HEK293 (cell line): ENCODE measurements around the gene FCER2.

Experiments
- CTCF ChIA-PET: fragments of 350-600 bp; formaldehyde crosslinking; extraction: SDS; loops from one replicate; lab custom pipeline; 2021; ENCODE audit warnings: antibody characterized with exemption; lab: Yijun Ruan, JAX
- POLR2A ChIA-PET: fragments of 300-600 bp; formaldehyde crosslinking; extraction: SDS; loops from one replicate; lab custom pipeline; 2020; ENCODE audit warnings: antibody characterized with exemption, inconsistent platforms; lab: Yijun Ruan, JAX
- H3K27ac ChIP-seq: fragments of 200-500 bp; sonication (Bioruptor generic); 2 replicates; pipeline ENCODE4 v1.5.1; 2014; ENCODE audit warnings: low read depth, low read length, control low read depth, inconsistent platforms; ENCODE audit errors: extremely low read depth
- H3K36me3 ChIP-seq, 2 experiments: fragments of 200-500 bp in 1 of 2; sonication (Bioruptor generic) in 1 of 2; 1 replicate in 1 of 2; 2 replicates in 1 of 2; pipeline ENCODE4 v1.5.1; 2014 to 2017; ENCODE audit warnings: inconsistent platforms in 2 of 2, low read length in 2 of 2; ENCODE audit not compliant: control insufficient read depth in 2 of 2, insufficient read depth in 1 of 2
- H3K4me1 ChIP-seq: fragments of 200-500 bp; sonication (Bioruptor generic); 2 replicates; pipeline ENCODE4 v1.5.1; 2014; ENCODE audit warnings: mild to moderate bottlenecking, low read length, inconsistent platforms; ENCODE audit not compliant: control insufficient read depth, insufficient read depth
- H3K4me3 ChIP-seq: 2 replicates; pipeline ENCODE4 v1.5.1; 2011; ENCODE audit warnings: low read depth, mild to moderate bottlenecking, control low read depth, low read length, moderate library complexity
- H3K9me3 ChIP-seq: fragments of 200-500 bp; sonication (Bioruptor generic); 2 replicates; pipeline ENCODE4 v1.5.1; 2014; ENCODE audit warnings: low read depth, low read length, inconsistent platforms; ENCODE audit not compliant: control insufficient read depth, insufficient read depth
- MZF1 ChIP-seq: fragments of 450-650 bp; formaldehyde crosslinking; IDR thresholded peaks from 2 replicates; pipeline ENCODE4 v1.5.1; 2017; ENCODE audit warnings: missing biosample characterization, missing genetic modification characterization, borderline replicate concordance
- PRDM1 ChIP-seq: fragments of 450-650 bp; formaldehyde crosslinking; IDR thresholded peaks from 2 replicates; pipeline ENCODE4; 2016; ENCODE audit warnings: missing biosample characterization, missing genetic modification characterization
- TCF7L2 ChIP-seq: IDR thresholded peaks from 2 replicates; pipeline ENCODE4 v1.6.1; 2011; ENCODE audit warnings: low read depth, mild to moderate bottlenecking, inconsistent platforms, low read length, moderate library complexity, borderline replicate concordance
- ZBTB48 ChIP-seq: fragments of 450-650 bp; formaldehyde crosslinking; IDR thresholded peaks from 2 replicates; pipeline ENCODE4 v1.5.1; 2016; ENCODE audit warnings: missing biosample characterization, missing genetic modification characterization
- ZFP41 ChIP-seq: fragments of 450-650 bp; formaldehyde crosslinking; IDR thresholded peaks from 2 replicates; pipeline ENCODE4 v1.5.1; 2016; ENCODE audit warnings: missing biosample characterization, missing genetic modification characterization, borderline replicate concordance
- ZNF132 ChIP-seq: fragments of 450-650 bp; formaldehyde crosslinking; IDR thresholded peaks from 2 replicates; pipeline ENCODE4 v1.5.1; 2017; ENCODE audit warnings: missing biosample characterization, missing genetic modification characterization, borderline replicate concordance
- ZNF248 ChIP-seq: fragments of 450-650 bp; formaldehyde crosslinking; IDR thresholded peaks from 2 replicates; pipeline ENCODE4 v1.5.1; 2017; ENCODE audit warnings: missing biosample characterization, missing genetic modification characterization
- ZNF266 ChIP-seq: fragments of 450-650 bp; formaldehyde crosslinking; IDR thresholded peaks from 2 replicates; pipeline ENCODE4 v1.5.1; 2016; ENCODE audit warnings: missing biosample characterization, missing genetic modification characterization, low read depth
- ZNF311 ChIP-seq: fragments of 450-650 bp; formaldehyde crosslinking; IDR thresholded peaks from 2 replicates; pipeline ENCODE4 v1.5.1; 2017; ENCODE audit warnings: missing biosample characterization, missing genetic modification characterization, borderline replicate concordance
- ZNF324 ChIP-seq: fragments of 450-650 bp; formaldehyde crosslinking; IDR thresholded peaks from 2 replicates; pipeline ENCODE4 v1.5.1; 2016; ENCODE audit warnings: missing biosample characterization, missing genetic modification characterization
- ZNF391 ChIP-seq: fragments of 450-650 bp; formaldehyde crosslinking; IDR thresholded peaks from 2 replicates; pipeline ENCODE4 v1.5.1; 2016; ENCODE audit warnings: low read depth, missing biosample characterization, missing genetic modification characterization, borderline replicate concordance
- ZNF548 ChIP-seq: fragments of 450-650 bp; formaldehyde crosslinking; IDR thresholded peaks from 2 replicates; pipeline ENCODE4 v1.5.1; 2016; ENCODE audit warnings: missing biosample characterization, missing genetic modification characterization
- ZNF560 ChIP-seq: fragments of 450-650 bp; formaldehyde crosslinking; IDR thresholded peaks from 2 replicates; pipeline ENCODE4 v1.5.1; 2017; ENCODE audit warnings: missing biosample characterization, missing genetic modification characterization, borderline replicate concordance
- ZNF585B ChIP-seq: fragments of 450-650 bp; formaldehyde crosslinking; IDR thresholded peaks from 2 replicates; pipeline ENCODE4 v1.5.1; 2016; ENCODE audit warnings: missing biosample characterization, missing genetic modification characterization
- ZNF76 ChIP-seq: fragments of 450-650 bp; formaldehyde crosslinking; IDR thresholded peaks from 2 replicates; pipeline ENCODE4; 2016; ENCODE audit warnings: low read depth, missing biosample characterization, missing genetic modification characterization, borderline replicate concordance
- ZNF776 ChIP-seq: fragments of 450-650 bp; formaldehyde crosslinking; IDR thresholded peaks from 2 replicates; pipeline ENCODE4 v1.5.0; 2017; ENCODE audit warnings: missing biosample characterization, missing genetic modification characterization, borderline replicate concordance
- TF ChIP-seq, protein P1 (sequence below): fragments of 450-650 bp; formaldehyde crosslinking; IDR thresholded peaks from 2 replicates; pipeline ENCODE4 v1.5.1; 2016; ENCODE audit warnings: missing biosample characterization, missing genetic modification characterization
- TF ChIP-seq, protein P2 (sequence below): fragments of 450-650 bp; formaldehyde crosslinking; IDR thresholded peaks from 2 replicates; pipeline ENCODE4 v1.5.1; 2016; ENCODE audit warnings: missing biosample characterization, missing genetic modification characterization
- TF ChIP-seq, protein P3 (sequence below): fragments of 450-650 bp; formaldehyde crosslinking; IDR thresholded peaks from 2 replicates; pipeline ENCODE4 v1.5.1; 2017; ENCODE audit warnings: missing biosample characterization, missing genetic modification characterization
- TF ChIP-seq, protein P4 (sequence below): fragments of 450-650 bp; formaldehyde crosslinking; IDR thresholded peaks from 2 replicates; pipeline ENCODE4 v1.5.1; 2016; ENCODE audit warnings: missing biosample characterization, missing genetic modification characterization

The FCER2 gene

DNA sequence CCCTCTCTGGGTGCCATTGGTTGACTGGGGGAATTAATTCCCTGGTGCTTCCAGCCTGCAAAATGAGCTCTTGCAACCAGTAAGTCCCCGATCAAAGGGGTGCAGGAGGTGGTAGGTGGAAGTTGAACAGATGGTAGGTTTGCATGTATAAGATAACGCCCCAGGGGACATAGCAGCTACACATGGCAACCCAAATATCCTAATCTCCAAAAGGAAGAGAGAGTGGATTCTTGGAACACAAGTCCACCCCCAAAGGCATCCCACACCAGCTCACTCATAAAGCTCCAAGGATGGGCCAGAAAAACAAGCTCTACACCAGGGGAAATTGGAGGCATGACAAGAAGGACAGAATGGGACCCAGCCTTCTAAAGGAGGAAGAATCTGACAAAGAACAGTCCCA, 40.6 kb upstream of the FCER2 start:
- Histone ChIP-seq H3K27ac (no peak overlapping the region), H3K36me3 (no peaks in the 10 kb centered on the region), H3K4me1 (no peaks in the 10 kb centered on the region), H3K4me3 (no peak overlapping the region), H3K9me3 (no peaks in the 10 kb centered on the region)
- CTCF ChIA-PET: interaction anchor here (0.6 to 1.3 kb wide), 2 partner anchors 174 to 380 kb away, joined by 4 read pairs; no protein-coding TSS in a partner anchor
- POLR2A ChIA-PET: interaction anchor here (0.6 kb wide), 1 partner anchor 293 kb away, joined by 3 read pairs; no protein-coding TSS in a partner anchor
- TF ChIP-seq ZNF248 (no peak), MZF1 (tag by site-specific recombination) (no peak), ZNF266 (tag by site-specific recombination) (no peak), ZNF560 (no peak), ZNF391 (tag by site-specific recombination) (no peak), ZNF76 (tag by site-specific recombination) (no peak), ZBTB48 (tag by site-specific recombination) (no peak), PRDM1 (tag by site-specific recombination) (no peak), ZNF324 (tag by site-specific recombination) (no peak), ZNF311 (tag by site-specific recombination) (no peak), ZNF548 (tag by site-specific recombination) (no peak), ZNF132 (tag by site-specific recombination) (no peak), ZNF776 (no peak)
- TF ChIP-seq, protein P1, sequence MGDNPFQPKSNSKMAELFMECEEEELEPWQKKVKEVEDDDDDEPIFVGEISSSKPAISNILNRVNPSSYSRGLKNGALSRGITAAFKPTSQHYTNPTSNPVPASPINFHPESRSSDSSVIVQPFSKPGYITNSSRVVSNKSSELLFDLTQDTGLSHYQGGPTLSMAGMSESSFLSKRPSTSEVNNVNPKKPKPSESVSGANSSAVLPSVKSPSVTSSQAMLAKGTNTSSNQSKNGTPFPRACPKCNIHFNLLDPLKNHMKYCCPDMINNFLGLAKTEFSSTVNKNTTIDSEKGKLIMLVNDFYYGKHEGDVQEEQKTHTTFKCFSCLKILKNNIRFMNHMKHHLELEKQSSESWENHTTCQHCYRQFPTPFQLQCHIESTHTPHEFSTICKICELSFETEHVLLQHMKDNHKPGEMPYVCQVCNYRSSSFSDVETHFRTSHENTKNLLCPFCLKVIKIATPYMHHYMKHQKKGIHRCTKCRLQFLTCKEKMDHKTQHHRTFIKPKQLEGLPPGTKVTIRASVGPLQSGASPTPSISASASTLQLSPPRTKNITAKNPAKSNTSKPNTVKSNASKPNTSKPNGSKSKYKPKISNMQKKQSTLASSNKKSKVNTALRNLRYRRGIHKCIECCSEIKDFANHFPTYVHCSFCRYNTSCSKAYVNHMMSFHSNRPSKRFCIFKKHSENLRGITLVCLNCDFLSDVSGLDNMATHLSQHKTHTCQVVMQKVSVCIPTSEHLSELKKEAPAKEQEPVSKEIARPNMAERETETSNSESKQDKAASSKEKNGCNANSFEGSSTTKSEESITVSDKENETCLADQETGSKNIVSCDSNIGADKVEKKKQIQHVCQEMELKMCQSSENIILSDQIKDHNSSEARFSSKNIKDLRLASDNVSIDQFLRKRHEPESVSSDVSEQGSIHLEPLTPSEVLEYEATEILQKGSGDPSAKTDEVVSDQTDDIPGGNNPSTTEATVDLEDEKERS (tag by site-specific recombination): no peak
- TF ChIP-seq, protein P2, sequence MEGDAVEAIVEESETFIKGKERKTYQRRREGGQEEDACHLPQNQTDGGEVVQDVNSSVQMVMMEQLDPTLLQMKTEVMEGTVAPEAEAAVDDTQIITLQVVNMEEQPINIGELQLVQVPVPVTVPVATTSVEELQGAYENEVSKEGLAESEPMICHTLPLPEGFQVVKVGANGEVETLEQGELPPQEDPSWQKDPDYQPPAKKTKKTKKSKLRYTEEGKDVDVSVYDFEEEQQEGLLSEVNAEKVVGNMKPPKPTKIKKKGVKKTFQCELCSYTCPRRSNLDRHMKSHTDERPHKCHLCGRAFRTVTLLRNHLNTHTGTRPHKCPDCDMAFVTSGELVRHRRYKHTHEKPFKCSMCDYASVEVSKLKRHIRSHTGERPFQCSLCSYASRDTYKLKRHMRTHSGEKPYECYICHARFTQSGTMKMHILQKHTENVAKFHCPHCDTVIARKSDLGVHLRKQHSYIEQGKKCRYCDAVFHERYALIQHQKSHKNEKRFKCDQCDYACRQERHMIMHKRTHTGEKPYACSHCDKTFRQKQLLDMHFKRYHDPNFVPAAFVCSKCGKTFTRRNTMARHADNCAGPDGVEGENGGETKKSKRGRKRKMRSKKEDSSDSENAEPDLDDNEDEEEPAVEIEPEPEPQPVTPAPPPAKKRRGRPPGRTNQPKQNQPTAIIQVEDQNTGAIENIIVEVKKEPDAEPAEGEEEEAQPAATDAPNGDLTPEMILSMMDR (tag by site-specific recombination): no peak
- TF ChIP-seq, protein P3, sequence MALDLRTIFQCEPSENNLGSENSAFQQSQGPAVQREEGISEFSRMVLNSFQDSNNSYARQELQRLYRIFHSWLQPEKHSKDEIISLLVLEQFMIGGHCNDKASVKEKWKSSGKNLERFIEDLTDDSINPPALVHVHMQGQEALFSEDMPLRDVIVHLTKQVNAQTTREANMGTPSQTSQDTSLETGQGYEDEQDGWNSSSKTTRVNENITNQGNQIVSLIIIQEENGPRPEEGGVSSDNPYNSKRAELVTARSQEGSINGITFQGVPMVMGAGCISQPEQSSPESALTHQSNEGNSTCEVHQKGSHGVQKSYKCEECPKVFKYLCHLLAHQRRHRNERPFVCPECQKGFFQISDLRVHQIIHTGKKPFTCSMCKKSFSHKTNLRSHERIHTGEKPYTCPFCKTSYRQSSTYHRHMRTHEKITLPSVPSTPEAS (tag by site-specific recombination): no peak

DNA sequence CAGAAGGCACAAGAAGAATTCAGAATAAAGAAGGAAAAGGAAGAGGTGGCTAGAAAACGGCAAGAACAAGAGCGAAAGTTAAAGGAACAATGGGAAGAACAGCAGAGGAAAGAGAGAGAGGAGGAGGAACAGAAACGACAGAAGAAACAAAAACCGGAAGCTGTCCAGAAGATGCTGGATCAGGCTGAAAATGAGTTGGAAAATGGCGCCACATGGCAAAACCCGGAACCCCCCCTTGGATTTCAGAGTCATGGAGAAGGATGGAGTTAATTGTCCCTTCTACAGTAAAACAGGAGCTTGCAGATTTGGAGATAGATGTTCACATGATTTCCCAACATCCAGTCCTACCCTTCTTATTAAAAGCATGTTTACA, 38.7 kb upstream of the FCER2 start:
- Histone ChIP-seq H3K36me3 (no peaks in the 10 kb centered on the region), H3K4me1 (no peaks in the 10 kb centered on the region), H3K9me3 (no peaks in the 10 kb centered on the region), H3K27ac (no peak overlapping the region), H3K4me3 (no peak overlapping the region)
- ChIA-PET CTCF (interaction anchor here (1.2 kb wide), 1 partner anchor 59 kb away, joined by 4 read pairs; no protein-coding TSS in a partner anchor), POLR2A (no interaction called here)
- TF ChIP-seq ZFP41 (tag by site-specific recombination) (no peak), ZNF132 (tag by site-specific recombination) (no peak), TCF7L2 (no peak), ZNF76 (tag by site-specific recombination) (no peak), ZNF585B (tag by site-specific recombination) (no peak)
- TF ChIP-seq, protein P4, sequence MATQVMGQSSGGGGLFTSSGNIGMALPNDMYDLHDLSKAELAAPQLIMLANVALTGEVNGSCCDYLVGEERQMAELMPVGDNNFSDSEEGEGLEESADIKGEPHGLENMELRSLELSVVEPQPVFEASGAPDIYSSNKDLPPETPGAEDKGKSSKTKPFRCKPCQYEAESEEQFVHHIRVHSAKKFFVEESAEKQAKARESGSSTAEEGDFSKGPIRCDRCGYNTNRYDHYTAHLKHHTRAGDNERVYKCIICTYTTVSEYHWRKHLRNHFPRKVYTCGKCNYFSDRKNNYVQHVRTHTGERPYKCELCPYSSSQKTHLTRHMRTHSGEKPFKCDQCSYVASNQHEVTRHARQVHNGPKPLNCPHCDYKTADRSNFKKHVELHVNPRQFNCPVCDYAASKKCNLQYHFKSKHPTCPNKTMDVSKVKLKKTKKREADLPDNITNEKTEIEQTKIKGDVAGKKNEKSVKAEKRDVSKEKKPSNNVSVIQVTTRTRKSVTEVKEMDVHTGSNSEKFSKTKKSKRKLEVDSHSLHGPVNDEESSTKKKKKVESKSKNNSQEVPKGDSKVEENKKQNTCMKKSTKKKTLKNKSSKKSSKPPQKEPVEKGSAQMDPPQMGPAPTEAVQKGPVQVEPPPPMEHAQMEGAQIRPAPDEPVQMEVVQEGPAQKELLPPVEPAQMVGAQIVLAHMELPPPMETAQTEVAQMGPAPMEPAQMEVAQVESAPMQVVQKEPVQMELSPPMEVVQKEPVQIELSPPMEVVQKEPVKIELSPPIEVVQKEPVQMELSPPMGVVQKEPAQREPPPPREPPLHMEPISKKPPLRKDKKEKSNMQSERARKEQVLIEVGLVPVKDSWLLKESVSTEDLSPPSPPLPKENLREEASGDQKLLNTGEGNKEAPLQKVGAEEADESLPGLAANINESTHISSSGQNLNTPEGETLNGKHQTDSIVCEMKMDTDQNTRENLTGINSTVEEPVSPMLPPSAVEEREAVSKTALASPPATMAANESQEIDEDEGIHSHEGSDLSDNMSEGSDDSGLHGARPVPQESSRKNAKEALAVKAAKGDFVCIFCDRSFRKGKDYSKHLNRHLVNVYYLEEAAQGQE (tag by site-specific recombination): no peak
